MM.1S (cell line): ENCODE measurements around the gene CNTNAP2.

ENCODE experiments used
- DNase-seq: peaks from one replicate; pipeline ENCODE4 v3.0.0-alpha.2; 2015
- H2AFZ ChIP-seq: fragments of 300-600 bp; sonication (generic); 2 replicates; pipeline ENCODE4 v1.6.0; 2016; ENCODE audit warnings: antibody characterized with exemption, low read length
- H3F3A ChIP-seq: fragments of 300-600 bp; sonication (generic); 2 replicates; pipeline ENCODE4 v1.6.1; 2016; ENCODE audit warnings: mild to moderate bottlenecking, antibody characterized with exemption, low read length, moderate library complexity, mixed read lengths; ENCODE audit not compliant: insufficient read depth
- H3K27ac ChIP-seq: fragments of 300-600 bp; sonication (generic); 2 replicates; pipeline ENCODE4 v1.5.1; 2016; ENCODE audit warnings: mild to moderate bottlenecking, low read length
- H3K27me3 ChIP-seq: fragments of 300-600 bp; sonication (generic); replicated peaks from 2 replicates; pipeline ENCODE4 v1.6.0; 2016; ENCODE audit warnings: low read length; ENCODE audit not compliant: insufficient read depth
- H3K36me3 ChIP-seq: fragments of 300-600 bp; sonication (generic); replicated peaks from 2 replicates; pipeline ENCODE4 v1.6.1; 2016; ENCODE audit warnings: mild to moderate bottlenecking, low read length, mixed read lengths; ENCODE audit not compliant: insufficient read depth
- H3K4me1 ChIP-seq: fragments of 300-600 bp; sonication (generic); 2 replicates; pipeline ENCODE4 v1.6.1; 2016; ENCODE audit warnings: low read length, mixed read lengths
- H3K4me2 ChIP-seq: fragments of 300-600 bp; sonication (generic); 2 replicates; pipeline ENCODE4 v1.6.0; 2016; ENCODE audit warnings: low read depth, low read length
- H3K4me3 ChIP-seq: fragments of 300-600 bp; sonication (generic); 2 replicates; pipeline ENCODE4 v1.5.1; 2016; ENCODE audit warnings: low read length, mixed read lengths
- H3K79me2 ChIP-seq: fragments of 300-600 bp; sonication (generic); 2 replicates; pipeline ENCODE4 v1.6.1; 2016; ENCODE audit warnings: mixed run types, low read length, mixed read lengths
- H3K9ac ChIP-seq: fragments of 300-600 bp; sonication (generic); 2 replicates; pipeline ENCODE4 v1.6.1; 2016; ENCODE audit warnings: low read length, mixed read lengths
- H3K9me2 ChIP-seq: fragments of 300-600 bp; sonication (generic); replicated peaks from 2 replicates; pipeline ENCODE4 v1.6.1; 2016; ENCODE audit warnings: mild to moderate bottlenecking, low read length, mixed read lengths; ENCODE audit not compliant: insufficient read depth
- H3K9me3 ChIP-seq: fragments of 300-600 bp; sonication (generic); replicated peaks from 2 replicates; pipeline ENCODE4 v1.6.1; 2016; ENCODE audit warnings: mild to moderate bottlenecking, low read length, mixed read lengths; ENCODE audit not compliant: insufficient read depth
- H4K20me1 ChIP-seq: fragments of 300-600 bp; sonication (generic); 2 replicates; pipeline ENCODE4 v1.6.1; 2016; ENCODE audit warnings: mild to moderate bottlenecking, low read length, moderate library complexity, mixed read lengths; ENCODE audit not compliant: insufficient read depth
- CTCF ChIP-seq: fragments of 300-600 bp; sonication (generic); IDR thresholded peaks from 2 replicates; pipeline ENCODE4 v1.5.1; 2016; ENCODE audit warnings: antibody characterized with exemption, low read length, mixed read lengths
- EZH2 ChIP-seq: fragments of 300-600 bp; sonication (generic); optimal IDR thresholded peaks from 2 replicates; pipeline ENCODE3; 2017; ENCODE audit warnings: low read depth, mild to moderate bottlenecking, antibody characterized with exemption, low read length, mixed read lengths
- EZH2phosphoT487 ChIP-seq: fragments of 300-600 bp; sonication (generic); IDR thresholded peaks from 2 replicates; pipeline ENCODE4 v1.6.1; 2018; ENCODE audit warnings: antibody characterized with exemption, low read length

The CNTNAP2 gene

GRCh38 chr7:148262721-148263229, 2146.2 kb downstream of the CNTNAP2 start:
- H4K20me1 ChIP-seq: no peaks in the 10 kb centered on the region
- no peak overlapping the region for H3K27ac ChIP-seq
- peak overlapping the region; percentile 34 for H3K4me3 ChIP-seq
- H3F3A ChIP-seq: no peaks in the 10 kb centered on the region
- H3K27me3 ChIP-seq: no peaks in the 10 kb centered on the region
- no peak for TF ChIP-seq EZH2
- peak; percentile 99 for TF ChIP-seq CTCF
- H3K79me2 ChIP-seq: no peaks in the 10 kb centered on the region
- H3K9me3 ChIP-seq: no peaks in the 10 kb centered on the region
- H3K9me2 ChIP-seq: no peaks in the 10 kb centered on the region
- peak overlapping the region; percentile 59 for H3K4me2 ChIP-seq
- H3K9ac ChIP-seq: no peak overlapping the region
- H3K36me3 ChIP-seq: no peaks in the 10 kb centered on the region
- peak overlapping the region; percentile 52 for H2AFZ ChIP-seq
- DNase-seq: peak; percentile 70
- H3K4me1 ChIP-seq: 0 out of 2 replicates have a peak, but pooled peaks cover 5% of the 10 kb centered on the region

GRCh38 chr7:148264933-148265557, 2148.4 kb downstream of the CNTNAP2 start:
- Histone ChIP-seq H3K4me2 (no peak overlapping the region), H3K9ac (no peak overlapping the region)
- peak; percentile 78 for DNase-seq

GRCh38 chr7:148265896-148266295, 2149.3 kb downstream of the CNTNAP2 start:
- Histone ChIP-seq H3K79me2 (no peaks in the 10 kb centered on the region), H4K20me1 (no peaks in the 10 kb centered on the region), H3K36me3 (no peaks in the 10 kb centered on the region), H3K4me3 (no peak overlapping the region), H3K4me2 (no peak overlapping the region), H3F3A (no peaks in the 10 kb centered on the region), H3K9ac (no peak overlapping the region), H3K27me3 (no peaks in the 10 kb centered on the region), H3K9me2 (no peaks in the 10 kb centered on the region), H3K9me3 (no peaks in the 10 kb centered on the region), H2AFZ (no peak overlapping the region), H3K4me1 (0 out of 2 replicates have a peak, but pooled peaks cover 5% of the 10 kb centered on the region), H3K27ac (no peak overlapping the region)
- TF ChIP-seq EZH2phosphoT487 (no peak), EZH2 (no peak), CTCF (no peak)
- no peak for DNase-seq

More at GRCh38 chr7:148264933-148265557, 2148.4 kb downstream of the CNTNAP2 start:
- Histone ChIP-seq H3F3A (no peaks in the 10 kb centered on the region), H2AFZ (no peak overlapping the region), H3K27ac (no peak overlapping the region), H3K27me3 (no peaks in the 10 kb centered on the region), H4K20me1 (no peaks in the 10 kb centered on the region), H3K9me2 (no peaks in the 10 kb centered on the region), H3K4me3 (no peak overlapping the region), H3K36me3 (no peaks in the 10 kb centered on the region), H3K79me2 (no peaks in the 10 kb centered on the region), H3K4me1 (0 out of 2 replicates have a peak, but pooled peaks cover 5% of the 10 kb centered on the region), H3K9me3 (no peaks in the 10 kb centered on the region)
- TF ChIP-seq CTCF: peak; percentile 84
- TF ChIP-seq EZH2: no peak
- no peak for TF ChIP-seq EZH2phosphoT487
